HG03378 (cell line): Measurements from ENCODE around the gene LRRC49.
A peak's percentile ranks its signal among the peaks of the same experiment; 100 is the strongest.
"Not testable (repeated sequence)": the region's sequence is repeated elsewhere in the genome, so short reads cannot be mapped to it uniquely, and the experiment has no call there.

ENCODE experiments used
- ATAC-seq: cut with Tn5 transposase; IDR thresholded peaks from one replicate; pipeline ENCODE4 v1.9.1; 2021; ENCODE audit warnings: mild to moderate bottlenecking, moderate library complexity; ENCODE audit not compliant: unreplicated experiment

Gene LRRC49, protein sequence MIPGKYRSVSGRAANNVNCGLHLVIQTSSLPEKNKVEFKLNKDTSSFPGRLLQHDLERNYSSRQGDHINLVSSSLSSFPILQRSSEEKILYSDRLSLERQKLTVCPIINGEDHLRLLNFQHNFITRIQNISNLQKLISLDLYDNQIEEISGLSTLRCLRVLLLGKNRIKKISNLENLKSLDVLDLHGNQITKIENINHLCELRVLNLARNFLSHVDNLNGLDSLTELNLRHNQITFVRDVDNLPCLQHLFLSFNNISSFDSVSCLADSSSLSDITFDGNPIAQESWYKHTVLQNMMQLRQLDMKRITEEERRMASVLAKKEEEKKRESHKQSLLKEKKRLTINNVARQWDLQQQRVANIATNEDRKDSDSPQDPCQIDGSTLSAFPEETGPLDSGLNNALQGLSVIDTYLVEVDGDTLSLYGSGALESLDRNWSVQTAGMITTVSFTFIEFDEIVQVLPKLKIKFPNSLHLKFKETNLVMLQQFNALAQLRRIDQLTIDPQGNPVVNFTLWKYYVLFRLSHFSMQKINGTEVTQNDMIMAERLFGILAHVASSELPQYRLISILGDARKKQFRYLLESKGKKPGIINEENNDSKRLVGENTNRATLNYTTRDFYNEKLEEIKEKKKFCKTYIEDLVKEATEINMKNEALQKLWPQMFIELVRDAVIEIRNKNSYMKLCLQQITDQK

DNA sequence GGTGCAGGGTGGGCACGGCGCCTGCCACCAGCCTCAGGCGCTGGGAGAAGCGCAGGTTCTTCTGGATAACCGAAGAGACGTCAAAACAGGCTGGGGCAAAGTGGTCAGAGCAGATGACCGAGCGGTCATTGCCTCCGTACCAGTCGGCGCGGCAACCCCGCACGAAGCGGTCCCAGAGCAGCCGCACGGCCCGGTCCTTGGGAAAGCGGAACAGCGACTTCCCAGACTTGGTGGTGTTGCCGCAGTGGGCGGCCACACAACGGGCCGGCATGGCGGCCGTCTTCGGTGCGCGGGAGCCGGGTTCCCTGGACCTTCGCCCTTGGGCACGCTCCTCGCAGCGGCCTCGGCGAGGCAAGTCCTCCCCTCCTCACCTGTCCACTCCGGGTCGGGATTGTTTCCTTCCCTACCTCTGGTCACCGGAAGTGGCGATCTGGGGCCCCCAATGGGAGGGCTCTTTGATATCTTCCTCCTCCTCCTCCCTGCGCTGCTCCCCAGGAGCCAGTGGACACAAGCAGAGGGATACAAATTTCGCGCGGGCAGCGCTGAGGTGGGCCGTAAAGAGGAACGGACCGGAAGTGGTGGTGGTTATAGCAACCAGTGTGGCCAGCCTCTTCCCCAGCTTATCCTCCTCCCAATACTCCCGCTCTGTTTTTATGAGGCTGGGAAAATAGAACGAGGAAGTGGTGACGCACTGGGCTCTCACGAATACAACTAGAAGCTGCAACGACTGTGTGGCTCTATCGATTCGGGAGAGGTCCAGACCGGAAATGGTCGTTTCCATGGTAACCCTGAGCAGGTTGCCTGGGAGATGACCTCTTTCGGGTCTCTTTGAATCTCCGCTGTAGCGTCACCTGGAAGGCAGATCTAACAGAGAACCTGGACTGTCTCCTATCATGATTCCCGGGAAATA, at the start of gene LRRC49, which contains the start of gene THAP10:
Gene LRRC49 (plus strand): TSS at position 825 of the 910 bp plus-strand sequence. CDS start 69 bp downstream, at position 894.
Gene THAP10 (minus strand): TSS at position 432 of the 910 bp plus-strand sequence. CDS start 161 bp downstream, at position 271.
- peak; percentile 71 for ATAC-seq

GRCh38 chr15:70845602-70846360, 46.8 kb upstream of the LRRC49 start:
- ATAC-seq, result no peak

DNA sequence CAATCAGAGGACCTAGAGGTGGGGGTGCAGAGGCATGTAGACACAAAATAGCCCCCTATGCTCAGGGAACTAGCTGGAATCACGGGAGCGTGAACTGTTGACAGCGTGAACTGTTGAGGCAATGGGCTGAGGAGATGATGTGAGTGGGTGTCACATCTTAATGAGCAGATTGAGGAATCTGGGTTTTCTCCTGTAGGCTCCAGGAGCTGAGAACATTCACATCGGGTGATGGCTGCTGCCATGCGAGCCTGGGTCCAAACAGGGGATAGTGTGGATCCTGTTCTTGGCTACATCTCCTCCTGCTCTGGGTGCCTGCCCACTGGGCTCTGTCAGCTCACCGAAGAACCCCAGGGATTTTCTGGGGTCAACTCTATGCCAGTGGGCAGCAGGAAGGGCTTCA, 40.7 kb upstream of the LRRC49 start:
- ATAC-seq, result no peak

- no peak for ATAC-seq
These were observed 39.9 kb upstream of the LRRC49 start for GRCh38 chr15:70852501-70853317.

GRCh38 chr15:70853318-70853972, 39.2 kb upstream of the LRRC49 start:
- no peak for ATAC-seq

DNA sequence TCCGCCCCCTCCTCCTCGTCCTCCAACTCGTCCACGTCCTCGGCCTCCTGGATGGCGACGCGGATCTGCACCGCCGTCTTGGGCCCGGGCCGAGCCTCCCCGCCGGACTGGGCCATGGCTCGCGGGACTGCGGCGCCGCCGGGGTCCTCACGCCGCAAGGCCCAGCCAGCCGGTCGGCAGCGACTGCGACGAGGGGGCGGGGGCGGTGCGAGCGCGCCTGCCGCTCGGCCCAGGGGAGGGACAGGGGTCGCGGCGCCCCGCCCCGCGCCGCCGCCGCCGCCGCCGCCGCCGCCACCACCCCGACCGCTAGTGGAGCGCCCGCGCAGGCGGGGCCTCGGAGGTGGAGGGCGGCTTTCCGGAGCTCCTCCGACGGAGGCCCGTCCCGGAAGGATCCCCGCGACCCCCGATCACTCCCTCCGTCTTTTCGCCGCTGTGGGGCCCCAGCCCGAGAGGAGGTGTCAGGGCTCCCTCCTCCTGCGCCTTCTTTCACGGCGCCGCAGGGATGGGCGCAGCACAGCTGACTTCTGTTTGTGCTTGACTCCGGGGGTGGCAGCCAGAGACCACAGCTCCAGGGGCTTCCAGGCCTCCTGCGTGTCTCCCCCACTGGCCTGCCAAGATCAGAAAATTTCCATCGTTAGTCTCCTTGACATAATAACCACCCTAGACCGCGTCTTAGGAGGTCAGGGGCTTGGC, 38.5 kb upstream of the LRRC49 start, which contains the start of gene LARP6:
Gene LARP6 (minus strand): TSS at position 185 of the 693 bp plus-strand sequence. CDS start 69 bp downstream, at position 116.
- ATAC-seq, result no peak

DNA sequence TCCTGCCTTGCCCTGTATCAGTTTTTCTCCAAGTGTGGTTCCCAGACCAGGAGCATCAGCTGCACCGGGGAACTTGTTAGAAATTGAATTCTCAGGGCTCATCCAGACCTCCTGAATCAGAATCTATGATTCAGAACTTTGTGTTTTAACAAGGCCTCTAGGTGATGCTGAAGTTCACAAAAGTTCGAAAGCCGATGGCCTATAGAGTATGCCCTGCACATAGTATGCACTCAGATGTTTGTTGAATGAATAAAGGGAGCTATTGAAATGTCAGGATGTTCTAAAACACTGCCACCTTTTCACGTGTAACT, 38.0 kb upstream of the LRRC49 start:
- ATAC-seq, result no peak

DNA sequence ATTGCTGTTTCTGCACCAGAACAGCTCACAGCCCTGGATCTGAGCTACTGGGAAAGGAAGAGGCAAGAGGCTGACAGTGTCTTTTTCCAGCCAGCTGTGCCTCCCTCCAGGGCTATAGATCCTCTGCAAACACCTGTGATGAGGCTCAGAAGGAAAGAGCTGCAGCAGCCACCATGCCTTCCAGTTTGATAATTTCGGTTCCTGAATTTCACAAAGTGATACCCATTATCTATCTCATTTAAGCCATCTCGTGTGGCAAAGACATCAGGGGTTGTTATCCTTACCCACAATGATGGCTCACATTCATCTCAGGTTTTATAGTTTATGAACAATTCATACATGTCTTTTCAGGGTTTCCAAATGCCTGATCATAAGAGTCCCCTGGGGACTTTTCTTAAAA, 36.9 kb upstream of the LRRC49 start:
- no peak for ATAC-seq

DNA sequence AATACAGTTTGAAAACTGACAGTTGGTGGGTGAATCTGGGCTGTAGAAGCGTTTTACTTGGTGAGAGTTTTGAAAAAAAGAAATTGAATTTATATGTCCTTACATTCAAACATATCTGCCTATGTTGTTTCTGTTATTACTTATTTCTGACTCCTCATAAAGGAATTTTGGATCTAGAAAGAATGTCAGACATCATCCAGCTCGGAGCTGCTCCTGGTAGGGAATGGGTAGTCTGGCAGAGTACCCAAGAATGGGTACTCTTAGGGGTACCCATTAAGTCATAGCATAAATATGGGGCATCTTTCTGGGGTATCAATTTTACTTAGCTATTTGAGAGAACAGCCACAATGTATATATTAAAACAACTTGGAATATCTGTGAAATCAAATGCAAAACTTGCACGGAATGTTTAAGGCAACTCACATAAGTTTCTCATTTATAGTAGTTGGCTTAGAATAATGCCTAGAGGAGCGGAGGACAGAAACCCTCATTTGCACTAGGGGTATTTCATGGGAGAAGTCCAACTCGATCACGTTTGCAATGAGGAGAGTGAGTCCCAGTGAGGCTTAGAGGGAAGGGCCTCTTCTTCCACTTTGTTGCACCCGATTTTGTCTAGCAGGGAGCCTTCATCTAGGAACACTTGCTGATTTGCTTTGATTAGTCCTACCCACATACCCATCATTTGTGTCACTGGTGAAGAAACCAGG, 36.3 kb upstream of the LRRC49 start:
- ATAC-seq, result no peak

- no peak for ATAC-seq
These were observed 35.6 kb upstream of the LRRC49 start for GRCh38 chr15:70856884-70857561.

DNA sequence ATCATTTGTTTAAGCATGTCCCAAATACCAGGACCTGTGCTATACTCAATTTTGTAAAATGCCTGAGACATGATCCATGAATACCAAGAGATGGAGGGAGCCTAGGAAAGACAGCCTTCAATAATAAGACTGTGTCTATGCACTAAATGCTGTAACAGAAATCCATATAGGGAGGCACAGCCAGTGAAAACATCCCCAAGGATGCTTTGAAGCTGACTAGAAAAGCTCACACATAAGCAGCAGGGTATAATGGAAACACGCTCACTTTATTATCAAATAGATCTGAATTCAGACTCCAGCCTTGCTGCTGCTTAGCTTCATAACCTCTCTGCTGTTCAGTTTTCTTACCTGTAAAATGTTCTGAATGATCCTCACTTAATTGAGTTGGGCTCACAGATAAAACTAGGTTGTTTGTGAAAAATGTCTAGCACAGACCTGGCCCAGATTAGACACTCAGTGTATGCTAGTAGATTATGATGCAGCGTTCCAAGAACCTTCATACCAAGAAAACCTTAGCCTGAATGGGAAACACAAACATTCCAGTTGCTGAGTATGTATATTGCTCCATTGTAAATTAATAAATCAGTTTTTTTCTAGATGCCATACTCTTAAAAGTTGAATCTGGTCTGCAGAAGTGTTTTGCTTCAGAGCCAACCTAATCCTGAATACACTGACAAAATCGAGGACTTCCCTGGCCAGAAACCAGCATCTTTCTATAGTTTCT, 34.9 kb upstream of the LRRC49 start:
- no peak for ATAC-seq

DNA sequence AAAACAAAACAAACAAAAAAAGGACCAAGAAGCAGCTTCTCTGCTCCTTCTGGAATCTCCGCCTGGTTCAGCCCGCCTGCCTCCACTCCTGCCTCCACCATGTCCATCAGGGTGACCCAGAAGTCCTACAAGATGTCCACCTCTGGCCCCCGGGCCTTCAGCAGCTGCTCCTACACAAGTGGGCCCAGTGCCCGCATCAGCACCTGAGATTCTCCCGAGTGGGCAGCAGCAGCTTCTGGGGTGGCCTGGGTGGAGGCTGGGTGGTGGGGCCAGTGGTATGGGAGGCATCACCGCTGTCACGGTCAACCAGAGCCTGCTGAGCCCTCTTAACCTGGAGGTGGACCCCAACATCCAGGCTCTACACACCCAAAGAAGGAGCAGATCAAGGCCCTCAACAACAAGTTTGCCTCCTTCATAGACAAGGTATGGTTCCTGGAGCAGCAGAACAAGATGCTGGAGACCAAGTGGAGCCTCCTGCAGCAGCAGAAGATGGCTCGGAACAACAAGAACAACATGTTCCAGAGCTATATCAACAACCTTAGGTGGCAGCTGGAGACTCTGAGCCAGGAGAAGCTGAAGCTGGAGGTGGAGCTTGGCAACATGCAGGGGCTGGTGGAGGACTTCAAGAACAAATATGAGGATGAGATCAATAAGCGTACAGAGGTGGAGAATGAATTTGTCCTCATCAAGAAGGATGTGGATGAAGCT, 33.9 kb upstream of the LRRC49 start:
- ATAC-seq, result not testable (repeated sequence)

DNA sequence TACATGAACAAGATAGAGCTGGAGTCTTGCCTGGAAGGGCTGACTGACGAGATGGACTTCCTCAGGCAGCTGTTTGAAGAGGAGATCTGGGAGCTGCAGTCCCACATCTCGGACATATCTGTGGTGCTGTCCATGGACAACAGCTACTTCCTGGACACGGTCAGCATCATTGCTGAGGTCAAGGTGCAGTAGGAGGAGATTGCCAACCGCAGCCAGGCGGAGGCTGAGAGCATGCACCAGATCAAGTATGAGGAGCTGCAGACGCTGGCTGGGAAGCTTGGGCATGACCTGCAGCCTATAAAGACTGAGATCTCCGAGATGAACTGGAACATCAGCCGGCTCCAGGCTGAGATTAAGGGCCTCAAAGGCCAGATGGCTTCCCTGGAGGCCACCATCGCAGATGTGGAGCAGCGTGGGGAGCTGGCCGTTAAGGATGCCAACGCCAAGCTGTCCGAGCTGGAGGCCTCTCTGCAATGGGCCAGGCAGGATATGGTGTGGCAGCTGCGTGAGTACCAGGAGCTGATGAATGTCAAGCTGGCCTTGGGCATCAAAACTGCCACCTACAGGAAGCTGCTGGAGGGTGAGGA, 33.2 kb upstream of the LRRC49 start:
- ATAC-seq, result no peak

DNA sequence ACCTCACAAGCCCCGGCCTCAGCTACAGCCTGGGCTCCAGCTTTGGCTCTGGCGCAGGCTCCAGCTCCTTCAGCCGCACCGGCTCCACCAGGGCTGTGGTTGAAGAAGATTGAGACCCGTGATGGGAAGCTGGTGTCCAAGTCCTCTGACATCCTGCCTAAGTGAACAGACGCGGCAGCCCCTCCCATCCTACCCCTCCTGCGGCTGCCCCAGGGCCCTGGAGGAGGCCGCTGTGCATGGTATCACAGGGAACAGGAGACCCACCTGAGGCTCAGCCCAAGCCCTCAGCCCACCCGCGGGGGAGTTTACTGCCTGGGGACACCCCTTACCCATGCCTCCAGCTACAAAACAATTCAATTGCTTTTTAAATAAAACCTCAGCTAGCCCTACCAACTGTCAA, 32.6 kb upstream of the LRRC49 start:
- no peak for ATAC-seq

DNA sequence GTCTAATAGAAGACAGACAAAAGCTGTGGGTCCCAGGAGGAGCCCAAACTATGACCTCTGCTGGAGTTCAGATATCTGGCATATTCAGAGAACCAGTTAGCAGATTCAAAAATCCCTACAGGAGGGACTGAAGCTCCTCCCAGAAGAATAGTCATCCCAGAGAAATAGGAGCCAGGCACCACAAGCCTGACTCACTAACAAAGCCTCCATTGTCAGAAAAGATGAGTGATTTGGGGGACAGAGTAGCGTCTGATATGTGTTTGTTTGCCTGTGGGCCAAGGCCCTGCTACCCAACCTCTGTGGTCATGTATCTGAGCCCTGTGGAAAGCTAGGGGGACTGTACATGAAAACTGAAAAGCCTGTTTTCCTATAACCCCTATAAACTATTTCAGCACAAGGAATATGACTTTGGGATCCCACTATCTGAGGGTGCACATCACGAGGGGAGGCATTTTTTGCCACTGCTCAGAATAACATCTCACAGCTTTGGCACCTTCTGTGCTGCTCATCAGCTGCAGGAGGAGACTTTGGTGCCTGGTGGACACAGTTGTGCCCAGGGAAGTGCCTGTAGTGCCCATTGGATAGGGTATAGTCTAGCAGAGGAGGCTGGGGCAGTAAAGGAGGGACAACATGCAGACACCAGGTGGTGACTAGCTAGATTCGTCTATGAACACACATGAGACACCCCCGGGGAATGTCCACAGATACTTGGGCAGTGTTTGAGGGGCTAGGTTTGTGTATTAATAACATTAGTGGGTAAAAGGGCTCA, 29.0 kb upstream of the LRRC49 start:
- ATAC-seq, result no peak
